ENCODE measurements around the gene FBN2.

Gene FBN2

GRCh38 chr5:128346038-128346437, 192.0 kb downstream of the FBN2 start:
- ATAC-seq (ENCODE audit: insufficient read depth, low read depth) (no peak), DNase-seq (no peak)
- Histone ChIP-seq H3K36me3 (ENCODE audit: insufficient read depth, low read length) (no peaks in the 10 kb centered on the region), H3K27me3 (ENCODE audit: insufficient read depth, low read length, poor library complexity) (no peaks in the 10 kb centered on the region), H2AFZ (ENCODE audit: low read depth, low read length) (no peak overlapping the region), H3K4me2 (ENCODE audit: insufficient read depth, low read length) (no peak overlapping the region), H3K79me2 (ENCODE audit: insufficient read depth, low read length) (no peaks in the 10 kb centered on the region), H3K4me1 (ENCODE audit: insufficient read depth, low read length) (no peaks in the 10 kb centered on the region), H3K9ac (ENCODE audit: low read depth, low read length) (no peak overlapping the region), H3K4me3 (ENCODE audit: low read depth in 1 of 2, low read length in 2 of 2) (no peak overlapping the region), H3K9me3 (ENCODE audit: insufficient read depth, low read length, severe bottlenecking) (no peaks in the 10 kb centered on the region), H4K20me1 (ENCODE audit: insufficient read depth, low read length) (no peaks in the 10 kb centered on the region), H3K27ac (ENCODE audit: low read length) (no peak overlapping the region)
- TF ChIP-seq EZH2 (IDR thresholded peaks at IDR 0.05; ENCODE audit: borderline replicate concordance, low read depth, low read length, severe bottlenecking) = no peak

- no peak overlapping the region for H3K9ac ChIP-seq (ENCODE audit: low read depth, low read length)
- no peak overlapping the region for H2AFZ ChIP-seq (ENCODE audit: low read depth, low read length)
- no peak for TF ChIP-seq EZH2 (IDR thresholded peaks at IDR 0.05; ENCODE audit: borderline replicate concordance, low read depth, low read length, severe bottlenecking)
- TF ChIP-seq, protein P1, sequence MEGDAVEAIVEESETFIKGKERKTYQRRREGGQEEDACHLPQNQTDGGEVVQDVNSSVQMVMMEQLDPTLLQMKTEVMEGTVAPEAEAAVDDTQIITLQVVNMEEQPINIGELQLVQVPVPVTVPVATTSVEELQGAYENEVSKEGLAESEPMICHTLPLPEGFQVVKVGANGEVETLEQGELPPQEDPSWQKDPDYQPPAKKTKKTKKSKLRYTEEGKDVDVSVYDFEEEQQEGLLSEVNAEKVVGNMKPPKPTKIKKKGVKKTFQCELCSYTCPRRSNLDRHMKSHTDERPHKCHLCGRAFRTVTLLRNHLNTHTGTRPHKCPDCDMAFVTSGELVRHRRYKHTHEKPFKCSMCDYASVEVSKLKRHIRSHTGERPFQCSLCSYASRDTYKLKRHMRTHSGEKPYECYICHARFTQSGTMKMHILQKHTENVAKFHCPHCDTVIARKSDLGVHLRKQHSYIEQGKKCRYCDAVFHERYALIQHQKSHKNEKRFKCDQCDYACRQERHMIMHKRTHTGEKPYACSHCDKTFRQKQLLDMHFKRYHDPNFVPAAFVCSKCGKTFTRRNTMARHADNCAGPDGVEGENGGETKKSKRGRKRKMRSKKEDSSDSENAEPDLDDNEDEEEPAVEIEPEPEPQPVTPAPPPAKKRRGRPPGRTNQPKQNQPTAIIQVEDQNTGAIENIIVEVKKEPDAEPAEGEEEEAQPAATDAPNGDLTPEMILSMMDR (IDR thresholded peaks at IDR 0.05; ENCODE audit: borderline replicate concordance, extremely low read depth, low read length, poor library complexity, severe bottlenecking) = no peak
- DNase-seq = no peak
- ATAC-seq (ENCODE audit: insufficient read depth, low read depth) = no peak
- no peak overlapping the region for H3K4me3 ChIP-seq (ENCODE audit: low read depth in 1 of 2, low read length in 2 of 2)
- no peak overlapping the region for H3K4me2 ChIP-seq (ENCODE audit: insufficient read depth, low read length)
- H3K27ac ChIP-seq (ENCODE audit: low read length) = no peak overlapping the region
- no peaks in the 10 kb centered on the region for H3K9me3 ChIP-seq (ENCODE audit: insufficient read depth, low read length, severe bottlenecking)
- no peaks in the 10 kb centered on the region for H3K36me3 ChIP-seq (ENCODE audit: insufficient read depth, low read length)
- no peaks in the 10 kb centered on the region for H3K27me3 ChIP-seq (ENCODE audit: insufficient read depth, low read length, poor library complexity)
- H3K79me2 ChIP-seq (ENCODE audit: insufficient read depth, low read length) = no peaks in the 10 kb centered on the region
- H3K4me1 ChIP-seq (ENCODE audit: insufficient read depth, low read length) = no peaks in the 10 kb centered on the region
- H4K20me1 ChIP-seq (ENCODE audit: insufficient read depth, low read length) = no peaks in the 10 kb centered on the region
Measured at GRCh38 chr5:128345247-128345646, 192.8 kb downstream of the FBN2 start.

- Histone ChIP-seq H3K9ac (ENCODE audit: low read depth, low read length) (no peak overlapping the region), H4K20me1 (ENCODE audit: insufficient read depth, low read length) (no peaks in the 10 kb centered on the region), H3K27ac (ENCODE audit: low read length) (no peak overlapping the region), H3K9me3 (ENCODE audit: insufficient read depth, low read length, severe bottlenecking) (no peaks in the 10 kb centered on the region), H3K27me3 (ENCODE audit: insufficient read depth, low read length, poor library complexity) (no peaks in the 10 kb centered on the region), H3K4me2 (ENCODE audit: insufficient read depth, low read length) (no peak overlapping the region), H3K4me3 (ENCODE audit: low read depth in 1 of 2, low read length in 2 of 2) (no peak overlapping the region), H3K36me3 (ENCODE audit: insufficient read depth, low read length) (no peaks in the 10 kb centered on the region), H3K4me1 (ENCODE audit: insufficient read depth, low read length) (no peaks in the 10 kb centered on the region), H2AFZ (ENCODE audit: low read depth, low read length) (no peak overlapping the region), H3K79me2 (ENCODE audit: insufficient read depth, low read length) (no peaks in the 10 kb centered on the region)
- DNase-seq (no peak), ATAC-seq (ENCODE audit: insufficient read depth, low read depth) (no peak)
- TF ChIP-seq, protein P1 (IDR thresholded peaks at IDR 0.05; ENCODE audit: borderline replicate concordance, extremely low read depth, low read length, poor library complexity, severe bottlenecking) = no peak
- TF ChIP-seq EZH2 (IDR thresholded peaks at IDR 0.05; ENCODE audit: borderline replicate concordance, low read depth, low read length, severe bottlenecking) = no peak
Measured at GRCh38 chr5:128343168-128343567, 194.9 kb downstream of the FBN2 start.

DNA sequence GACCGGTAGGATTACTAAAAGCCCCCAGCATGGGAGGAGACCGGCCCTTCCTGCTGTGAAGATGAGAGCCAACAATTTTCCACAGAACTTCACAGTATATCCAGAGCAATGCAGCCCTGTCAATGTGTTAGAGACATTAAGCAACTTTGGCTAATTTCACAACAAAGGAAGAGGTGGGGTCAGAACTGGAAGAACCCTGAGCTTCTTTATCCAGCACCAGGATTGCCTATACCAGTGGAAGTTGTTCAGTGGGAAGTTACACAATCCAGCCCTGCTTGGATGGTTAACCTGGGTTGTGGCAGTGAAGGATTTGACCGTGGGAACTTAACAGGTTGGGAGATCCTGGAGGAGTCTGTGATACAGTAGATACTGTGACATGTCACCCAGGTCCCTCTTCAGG, 197.0 kb downstream of the FBN2 start:
- TF ChIP-seq EZH2 (IDR thresholded peaks at IDR 0.05; ENCODE audit: borderline replicate concordance, low read depth, low read length, severe bottlenecking) = no peak
- TF ChIP-seq, protein P1 (IDR thresholded peaks at IDR 0.05; ENCODE audit: borderline replicate concordance, extremely low read depth, low read length, poor library complexity, severe bottlenecking) = no peak
- Histone ChIP-seq H3K4me3 (ENCODE audit: low read depth in 1 of 2, low read length in 2 of 2) (no peak overlapping the region), H3K4me2 (ENCODE audit: insufficient read depth, low read length) (no peak overlapping the region), H3K9ac (ENCODE audit: low read depth, low read length) (no peak overlapping the region), H3K36me3 (ENCODE audit: insufficient read depth, low read length) (no peaks in the 10 kb centered on the region), H3K79me2 (ENCODE audit: insufficient read depth, low read length) (no peaks in the 10 kb centered on the region), H3K4me1 (ENCODE audit: insufficient read depth, low read length) (no peaks in the 10 kb centered on the region), H3K27ac (ENCODE audit: low read length) (no peak overlapping the region), H2AFZ (ENCODE audit: low read depth, low read length) (no peak overlapping the region), H3K9me3 (ENCODE audit: insufficient read depth, low read length, severe bottlenecking) (no peaks in the 10 kb centered on the region), H4K20me1 (ENCODE audit: insufficient read depth, low read length) (no peaks in the 10 kb centered on the region), H3K27me3 (ENCODE audit: insufficient read depth, low read length, poor library complexity) (no peaks in the 10 kb centered on the region)
- ATAC-seq (ENCODE audit: insufficient read depth, low read depth) (no peak), DNase-seq (no peak)

Measured in DND-41 (cell line).